ENCODE results near the gene SPSB1.

DNA sequence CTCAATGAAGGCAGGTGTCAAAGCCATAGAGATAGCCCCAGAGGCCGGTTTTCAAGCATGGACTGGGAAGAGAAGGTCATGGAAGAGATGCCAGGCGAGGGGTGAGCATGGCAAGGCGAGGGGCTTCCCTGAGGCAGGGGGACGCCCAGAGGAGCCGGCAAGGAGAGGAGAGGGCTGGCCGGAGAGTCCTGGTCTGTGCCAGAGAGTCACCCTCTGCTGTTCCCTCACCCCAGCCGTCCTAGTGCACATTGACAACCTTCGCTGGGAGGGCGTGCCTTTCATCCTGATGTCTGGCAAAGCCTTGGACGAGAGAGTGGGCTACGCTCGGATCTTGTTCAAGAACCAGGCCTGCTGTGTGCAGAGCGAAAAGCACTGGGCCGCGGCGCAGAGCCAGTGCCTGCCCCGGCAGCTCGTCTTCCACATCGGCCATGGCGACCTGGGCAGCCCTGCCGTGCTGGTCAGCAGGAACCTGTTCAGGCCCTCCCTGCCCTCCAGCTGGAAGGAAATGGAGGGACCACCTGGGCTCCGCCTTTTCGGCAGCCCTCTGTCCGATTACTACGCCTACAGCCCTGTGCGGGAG, 29.3 kb upstream of the SPSB1 start:
- TF ChIP-seq, protein P1, sequence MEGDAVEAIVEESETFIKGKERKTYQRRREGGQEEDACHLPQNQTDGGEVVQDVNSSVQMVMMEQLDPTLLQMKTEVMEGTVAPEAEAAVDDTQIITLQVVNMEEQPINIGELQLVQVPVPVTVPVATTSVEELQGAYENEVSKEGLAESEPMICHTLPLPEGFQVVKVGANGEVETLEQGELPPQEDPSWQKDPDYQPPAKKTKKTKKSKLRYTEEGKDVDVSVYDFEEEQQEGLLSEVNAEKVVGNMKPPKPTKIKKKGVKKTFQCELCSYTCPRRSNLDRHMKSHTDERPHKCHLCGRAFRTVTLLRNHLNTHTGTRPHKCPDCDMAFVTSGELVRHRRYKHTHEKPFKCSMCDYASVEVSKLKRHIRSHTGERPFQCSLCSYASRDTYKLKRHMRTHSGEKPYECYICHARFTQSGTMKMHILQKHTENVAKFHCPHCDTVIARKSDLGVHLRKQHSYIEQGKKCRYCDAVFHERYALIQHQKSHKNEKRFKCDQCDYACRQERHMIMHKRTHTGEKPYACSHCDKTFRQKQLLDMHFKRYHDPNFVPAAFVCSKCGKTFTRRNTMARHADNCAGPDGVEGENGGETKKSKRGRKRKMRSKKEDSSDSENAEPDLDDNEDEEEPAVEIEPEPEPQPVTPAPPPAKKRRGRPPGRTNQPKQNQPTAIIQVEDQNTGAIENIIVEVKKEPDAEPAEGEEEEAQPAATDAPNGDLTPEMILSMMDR (IDR thresholded peaks at IDR 0.05): no peak
- TF ChIP-seq POLR2AphosphoS5 (IDR thresholded peaks at IDR 0.05) (no peak), POLR2A (IDR thresholded peaks at IDR 0.05) (no peak)

Measured in prostate gland (tissue), 2 donors.